Dedifferentiated amniotic fluid mesenchymal stem cell (primary cell): ENCODE data around the gene PCED1B.
"Not testable (repeated sequence)": the region's sequence is repeated elsewhere in the genome, so short reads cannot be mapped to it uniquely, and the experiment has no call there.

Source experiments
- DNase-seq: peaks from one replicate; pipeline ENCODE4 v3.0.0-alpha.2; 2016; ENCODE audit errors: extremely low spot score

Gene PCED1B

GRCh38 chr12:47206450-47207339, 127.3 kb downstream of the PCED1B start:
- DNase-seq, result no peak

- DNase-seq, result no peak
Observed at GRCh38 chr12:47207340-47207717, 127.9 kb downstream of the PCED1B start.

- no peak for DNase-seq
Observed at GRCh38 chr12:47207829-47208248, 128.4 kb downstream of the PCED1B start.

DNA sequence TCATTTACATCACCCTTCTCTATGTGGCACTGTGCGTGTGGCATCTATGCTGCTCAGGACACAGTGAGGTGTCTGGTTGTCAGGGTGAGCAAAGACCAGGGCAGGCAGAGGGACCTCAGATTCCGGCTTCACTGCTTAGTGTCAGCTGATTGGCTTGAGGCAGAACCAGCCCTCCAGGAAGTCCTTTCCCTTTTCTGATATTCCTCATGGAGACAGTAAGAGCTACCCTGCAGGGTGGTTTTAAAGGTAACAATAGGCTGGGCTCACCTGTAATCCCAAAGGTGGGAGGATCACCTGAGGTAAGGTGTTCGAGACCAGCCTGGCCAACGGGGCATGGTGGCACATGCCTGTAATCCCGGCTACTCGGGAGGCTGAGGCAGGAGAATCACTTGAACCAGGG, 129.6 kb downstream of the PCED1B start:
- no peak for DNase-seq

DNA sequence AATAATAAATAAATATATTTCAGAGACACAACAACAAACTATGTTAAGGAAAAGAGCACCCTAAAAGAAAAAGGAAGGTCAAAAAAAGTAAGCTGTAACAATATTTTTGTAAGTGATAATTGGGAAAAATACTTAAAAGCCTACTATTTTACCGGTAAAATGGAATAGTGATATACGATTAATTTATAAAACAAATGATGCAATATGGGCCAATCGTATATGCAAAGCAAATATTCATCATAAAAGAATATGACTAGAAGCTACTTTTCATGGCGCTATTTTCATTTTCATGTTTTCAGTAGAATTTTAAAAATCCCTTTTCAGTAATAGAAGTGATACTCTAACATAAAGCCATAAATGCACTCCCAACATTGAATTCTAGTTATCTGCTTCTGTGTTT, 131.4 kb downstream of the PCED1B start:
- DNase-seq, result no peak

GRCh38 chr12:47212701-47213039, 133.2 kb downstream of the PCED1B start:
- DNase-seq, result no peak

GRCh38 chr12:47213396-47213795, 134.0 kb downstream of the PCED1B start:
- DNase-seq, result no peak

GRCh38 chr12:47214001-47214619, 134.7 kb downstream of the PCED1B start:
- DNase-seq, result no peak

DNA sequence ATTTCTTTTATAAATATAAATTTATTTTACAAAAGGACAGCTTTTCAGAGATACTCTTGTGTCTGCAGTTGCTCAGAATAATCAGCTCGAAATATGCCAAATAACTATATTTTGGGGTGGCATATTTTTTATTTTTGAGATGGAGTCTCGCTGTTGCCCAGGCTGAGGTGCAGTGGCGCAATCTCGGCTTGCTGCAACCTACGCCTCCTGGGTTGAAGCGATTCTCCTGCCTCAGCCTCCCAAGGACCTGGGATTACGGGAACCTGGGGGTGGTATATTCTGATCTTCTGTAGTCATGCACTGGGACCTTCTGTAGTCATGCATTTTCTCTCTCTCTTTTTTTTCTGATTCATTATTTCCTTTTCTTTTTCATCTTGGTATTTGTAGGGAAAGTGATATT, 135.3 kb downstream of the PCED1B start:
- DNase-seq, result no peak

GRCh38 chr12:47216150-47216677, 136.8 kb downstream of the PCED1B start:
- DNase-seq, result no peak

GRCh38 chr12:47217595-47217869, 138.1 kb downstream of the PCED1B start:
- DNase-seq, result not testable (repeated sequence)

DNA sequence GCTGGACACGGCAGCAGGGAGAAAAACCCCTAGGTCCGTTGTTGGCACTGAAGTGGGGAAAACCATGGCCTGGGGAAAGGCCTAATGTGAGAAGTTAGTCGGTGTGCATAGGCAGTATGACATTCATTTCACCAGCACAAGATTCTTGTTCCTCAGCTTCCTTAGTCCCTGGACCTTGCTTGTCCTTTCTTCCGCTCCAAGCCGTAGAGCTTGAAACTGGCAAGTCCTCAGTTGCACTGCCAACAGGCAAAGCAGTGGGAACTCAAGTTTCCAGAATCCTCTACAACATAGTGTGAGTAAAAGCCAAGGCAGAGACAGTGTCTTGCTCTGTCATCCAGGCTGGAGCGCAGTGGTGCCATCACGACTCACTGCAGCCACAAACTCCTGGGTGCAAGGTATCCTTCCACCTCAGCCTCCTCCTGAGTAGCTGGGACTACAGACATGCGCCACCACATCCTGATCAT, 138.8 kb downstream of the PCED1B start:
- no peak for DNase-seq

DNA sequence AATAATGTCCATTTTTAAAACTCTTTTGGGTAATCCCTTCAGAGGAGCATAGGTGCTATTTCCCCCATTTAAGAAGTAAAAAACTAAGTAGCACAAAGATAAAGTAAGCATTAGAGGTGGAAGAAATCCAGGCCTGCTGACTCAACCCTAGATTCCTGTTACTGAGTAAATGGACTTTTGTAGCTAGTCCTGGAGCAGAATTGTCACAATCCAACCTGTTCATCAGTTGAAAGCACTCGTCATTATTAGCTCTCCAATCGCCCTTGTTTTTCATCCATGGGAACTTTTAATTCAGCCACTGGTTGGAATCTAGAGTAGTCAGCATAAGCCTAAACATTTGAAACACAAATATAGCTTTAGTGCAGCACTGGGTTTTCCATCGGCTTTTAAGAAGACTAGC, 139.8 kb downstream of the PCED1B start:
- DNase-seq, result no peak

- DNase-seq, result no peak
Observed at GRCh38 chr12:47221256-47222023, 142.0 kb downstream of the PCED1B start.

DNA sequence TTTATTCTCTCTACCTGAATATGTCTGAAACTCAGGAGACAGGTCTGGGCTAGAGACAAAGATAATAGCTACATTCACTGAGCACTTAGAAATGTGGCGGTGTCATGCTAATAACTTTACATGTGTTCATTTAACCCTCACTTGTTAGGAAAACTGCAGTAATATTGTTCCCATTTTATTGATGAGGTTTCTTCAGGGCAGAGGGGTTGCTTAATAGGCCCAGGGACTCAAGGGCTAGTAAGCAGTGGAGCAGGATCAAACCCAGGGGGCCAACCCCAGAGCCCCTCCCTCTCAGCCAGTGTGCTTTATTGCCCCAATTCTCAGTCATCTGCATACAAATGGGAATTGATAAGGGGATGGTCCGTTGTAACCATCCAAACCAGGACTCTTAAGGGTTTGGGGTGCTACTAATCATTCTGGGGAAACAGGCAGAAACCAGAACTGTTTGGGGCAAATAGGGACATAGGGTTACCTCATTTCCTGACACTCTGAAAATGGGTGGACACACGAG, 143.2 kb downstream of the PCED1B start:
- no peak for DNase-seq

GRCh38 chr12:47223031-47223847, 143.8 kb downstream of the PCED1B start:
- DNase-seq, result no peak

DNA sequence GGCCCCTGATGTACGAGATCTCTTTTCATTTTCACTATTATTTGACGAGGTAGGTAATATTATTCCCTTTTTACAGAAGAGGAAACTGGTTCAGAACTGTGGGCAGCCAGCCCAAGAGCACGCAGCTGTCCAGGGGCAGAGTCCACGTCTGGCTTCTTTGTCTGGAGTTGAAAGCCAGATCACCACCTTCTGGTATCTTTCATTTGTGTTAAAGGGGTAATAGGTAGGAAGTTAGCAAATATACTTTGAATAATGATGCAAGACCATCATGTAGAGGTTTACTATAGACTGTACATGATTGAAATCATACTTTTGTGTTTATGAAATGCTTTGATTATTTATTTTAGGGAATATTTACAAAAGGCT, 144.4 kb downstream of the PCED1B start:
- DNase-seq, result no peak

DNA sequence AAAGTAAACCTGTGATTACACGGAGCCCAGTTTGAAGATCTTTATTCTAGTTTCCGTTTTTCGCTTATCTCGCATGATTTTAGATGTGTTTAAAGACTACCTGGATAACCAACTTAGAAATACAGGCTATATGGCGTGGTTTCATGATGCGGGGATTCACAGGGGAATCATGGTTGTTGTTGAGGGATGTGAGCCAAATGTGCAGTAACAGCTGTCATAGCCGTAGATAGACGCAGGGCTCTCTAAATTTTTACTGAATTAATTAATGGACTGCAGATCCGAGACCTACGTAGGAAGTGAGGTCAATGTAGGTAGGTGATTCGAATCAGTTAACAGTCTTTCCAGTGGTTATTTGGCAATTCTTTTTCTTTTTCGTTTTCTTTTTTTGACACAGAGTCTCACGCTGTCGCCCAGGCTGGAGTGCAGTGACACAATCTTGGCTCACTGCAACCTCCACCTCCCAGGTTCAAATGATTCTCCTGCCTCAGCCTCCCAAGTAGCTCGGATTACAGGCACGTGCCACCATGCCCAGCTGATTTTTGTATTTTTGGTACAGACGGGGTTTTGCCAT, 145.2 kb downstream of the PCED1B start:
- no peak for DNase-seq

DNA sequence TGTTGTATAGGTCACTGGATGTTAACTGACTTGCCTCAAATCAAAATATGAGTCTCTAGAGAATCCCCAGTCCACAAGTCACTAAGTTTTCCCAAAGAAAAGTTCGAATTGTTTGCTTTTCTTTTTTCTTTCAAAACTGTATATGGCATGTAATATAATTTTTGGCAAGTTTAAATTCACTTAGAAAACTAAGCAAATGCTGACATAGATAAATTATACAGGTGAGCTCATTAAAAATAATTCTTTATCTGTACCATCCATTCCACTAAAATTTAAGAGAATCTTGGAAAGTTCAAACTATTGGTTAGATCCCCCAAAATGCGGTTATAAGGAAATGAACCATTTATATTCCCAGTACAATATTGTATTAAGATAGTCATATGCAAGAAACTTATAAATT, 145.9 kb downstream of the PCED1B start:
- no peak for DNase-seq

DNA sequence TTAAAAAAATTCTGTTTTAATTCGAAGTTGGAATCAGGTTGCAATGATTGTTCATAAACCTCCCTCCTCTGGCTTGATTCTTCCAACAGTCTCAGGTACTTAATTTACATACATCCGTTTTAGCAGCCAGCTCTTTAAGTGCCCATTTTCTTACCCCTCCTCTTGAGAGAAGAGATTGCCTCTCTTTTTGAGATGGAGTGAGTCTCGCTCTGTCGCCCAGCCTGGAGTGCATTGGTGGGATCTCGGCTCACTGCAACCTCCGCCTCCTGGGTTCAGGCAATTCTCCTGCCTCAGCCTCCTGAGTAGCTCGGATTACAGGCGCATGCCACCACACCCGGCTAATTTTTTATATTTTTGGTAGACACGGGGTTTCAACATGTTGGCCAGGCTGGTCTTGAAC, 146.8 kb downstream of the PCED1B start:
- no peak for DNase-seq

DNA sequence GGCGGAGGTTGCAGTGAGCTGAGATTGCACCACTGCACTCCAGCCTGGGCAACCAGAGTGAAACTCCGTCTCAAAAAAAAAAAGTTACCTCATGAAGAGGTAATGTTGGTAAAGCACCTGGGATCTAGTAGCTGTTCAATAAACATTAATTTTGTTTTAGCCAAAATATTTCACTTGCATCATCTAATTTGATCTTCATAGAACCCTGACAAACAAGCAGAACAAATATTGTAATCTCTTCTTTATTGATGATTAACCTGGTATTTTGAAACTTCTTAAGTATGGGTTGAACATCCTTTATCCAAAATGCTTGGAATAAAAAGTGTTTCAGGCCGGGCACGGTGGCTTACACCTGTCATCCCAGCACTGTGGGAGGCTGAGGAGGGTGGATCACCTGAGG, 149.4 kb downstream of the PCED1B start:
- DNase-seq, result no peak
